Measurements from ENCODE around the gene TINAG. TPM values are rescaled to one million over a fixed set of nuclear protein-coding genes. Genes with fewer than 3 reads are reported as not detected.

Gene TINAG
- total RNA-seq, 2 experiments from 2014 or later, result not detected

DNA sequence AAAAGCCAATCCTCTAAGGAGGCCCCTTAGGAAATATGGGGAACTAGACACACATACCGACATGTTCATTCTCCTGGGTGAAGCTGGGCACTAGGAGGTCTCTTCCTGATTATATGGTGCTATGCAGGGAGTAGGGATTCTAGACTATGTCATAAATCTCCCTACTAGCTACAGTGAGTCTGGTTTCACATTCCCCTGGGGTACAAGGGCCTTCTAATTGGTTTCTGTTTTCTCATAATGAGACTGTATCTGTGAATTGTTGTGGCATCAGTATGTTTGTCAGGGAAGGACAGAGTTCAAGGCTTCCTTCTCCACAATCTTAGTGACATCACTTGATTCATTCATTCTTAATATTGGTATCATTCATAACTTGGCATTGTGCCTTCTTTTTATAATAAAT, 103.5 kb downstream of the TINAG start:
- no peak for ATAC-seq
- H3K27ac Mint-ChIP-seq, result no peak overlapping the region
- ChIA-PET CTCF (no interaction called here), POLR2A (no interaction called here)
- no peaks in the 10 kb centered on the region for H3K36me3 Mint-ChIP-seq (ENCODE audit: low read depth)
- H3K4me3 Mint-ChIP-seq, result no peak overlapping the region
- no peaks in the 10 kb centered on the region for H3K27me3 Mint-ChIP-seq
- intact Hi-C loops (cut with micrococcal nuclease), result no loop called here
- H3K4me1 Mint-ChIP-seq (ENCODE audit: low read depth), result no peaks in the 10 kb centered on the region
- TF ChIP-seq, protein P1, sequence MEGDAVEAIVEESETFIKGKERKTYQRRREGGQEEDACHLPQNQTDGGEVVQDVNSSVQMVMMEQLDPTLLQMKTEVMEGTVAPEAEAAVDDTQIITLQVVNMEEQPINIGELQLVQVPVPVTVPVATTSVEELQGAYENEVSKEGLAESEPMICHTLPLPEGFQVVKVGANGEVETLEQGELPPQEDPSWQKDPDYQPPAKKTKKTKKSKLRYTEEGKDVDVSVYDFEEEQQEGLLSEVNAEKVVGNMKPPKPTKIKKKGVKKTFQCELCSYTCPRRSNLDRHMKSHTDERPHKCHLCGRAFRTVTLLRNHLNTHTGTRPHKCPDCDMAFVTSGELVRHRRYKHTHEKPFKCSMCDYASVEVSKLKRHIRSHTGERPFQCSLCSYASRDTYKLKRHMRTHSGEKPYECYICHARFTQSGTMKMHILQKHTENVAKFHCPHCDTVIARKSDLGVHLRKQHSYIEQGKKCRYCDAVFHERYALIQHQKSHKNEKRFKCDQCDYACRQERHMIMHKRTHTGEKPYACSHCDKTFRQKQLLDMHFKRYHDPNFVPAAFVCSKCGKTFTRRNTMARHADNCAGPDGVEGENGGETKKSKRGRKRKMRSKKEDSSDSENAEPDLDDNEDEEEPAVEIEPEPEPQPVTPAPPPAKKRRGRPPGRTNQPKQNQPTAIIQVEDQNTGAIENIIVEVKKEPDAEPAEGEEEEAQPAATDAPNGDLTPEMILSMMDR (IDR thresholded peaks at IDR 0.05), result no peak
- no peak for DNase-seq
- peaks cover 5% of the 10 kb centered on the region for H3K9me3 Mint-ChIP-seq

DNA sequence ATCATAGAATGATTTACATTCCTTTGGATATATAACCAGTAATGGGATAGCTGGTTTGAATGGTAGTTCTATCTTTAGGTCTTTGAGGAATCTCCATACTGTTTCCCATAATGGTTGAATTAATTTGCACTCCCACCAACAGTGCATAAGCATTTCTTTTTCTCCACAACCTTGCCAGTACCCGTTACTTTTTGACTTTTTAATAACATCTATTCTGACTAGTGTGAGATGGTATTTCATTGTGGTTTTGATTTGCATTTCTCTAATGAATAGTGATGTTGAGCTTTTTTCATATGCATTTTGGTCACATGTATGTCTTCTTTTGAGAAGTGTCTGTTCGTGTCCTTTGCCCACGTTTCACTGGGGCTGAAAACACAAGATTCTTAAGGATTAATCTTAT, 107.3 kb downstream of the TINAG start:
- Mint-ChIP-seq H3K27ac (no peak overlapping the region), H3K4me3 (no peak overlapping the region), H3K9me3 (no peaks in the 10 kb centered on the region), H3K36me3 (ENCODE audit: low read depth) (no peaks in the 10 kb centered on the region), H3K27me3 (no peaks in the 10 kb centered on the region), H3K4me1 (ENCODE audit: low read depth) (no peaks in the 10 kb centered on the region)
- no peak for ATAC-seq
- TF ChIP-seq, protein P1 (IDR thresholded peaks at IDR 0.05), result no peak
- DNase-seq, result no peak
- intact Hi-C loops (cut with micrococcal nuclease), result no loop called here
- ChIA-PET POLR2A (no interaction called here), CTCF (no interaction called here)

DNA sequence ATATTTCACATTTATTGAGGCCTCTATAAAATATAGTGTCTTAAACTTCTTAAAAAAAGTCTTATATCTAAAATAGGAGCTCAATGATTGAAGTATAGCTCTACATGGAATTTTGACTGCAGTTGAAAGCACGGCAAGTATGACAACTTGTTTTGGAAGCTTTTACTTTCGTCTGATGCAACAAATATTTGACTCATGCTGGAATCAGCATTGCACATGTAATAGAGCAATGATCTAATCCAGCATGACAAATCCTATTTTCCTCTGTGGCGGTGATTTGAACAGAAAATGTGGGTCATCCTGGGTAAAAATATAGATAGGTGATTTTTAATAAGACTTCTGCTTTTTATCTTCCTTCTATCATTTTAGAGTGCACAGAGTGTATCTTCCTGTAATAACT, 111.6 kb downstream of the TINAG start:
- no peaks in the 10 kb centered on the region for H3K36me3 Mint-ChIP-seq (ENCODE audit: low read depth)
- TF ChIP-seq, protein P1 (IDR thresholded peaks at IDR 0.05), result no peak
- H3K4me1 Mint-ChIP-seq (ENCODE audit: low read depth), result no peaks in the 10 kb centered on the region
- H3K9me3 Mint-ChIP-seq, result peaks cover 2% of the 10 kb centered on the region
- DNase-seq (no peak), ATAC-seq (no peak)
- intact Hi-C loops (cut with micrococcal nuclease), result no loop called here
- H3K4me3 Mint-ChIP-seq, result no peak overlapping the region
- ChIA-PET CTCF (no interaction called here), POLR2A (no interaction called here)
- no peak overlapping the region for H3K27ac Mint-ChIP-seq
- no peaks in the 10 kb centered on the region for H3K27me3 Mint-ChIP-seq

DNA sequence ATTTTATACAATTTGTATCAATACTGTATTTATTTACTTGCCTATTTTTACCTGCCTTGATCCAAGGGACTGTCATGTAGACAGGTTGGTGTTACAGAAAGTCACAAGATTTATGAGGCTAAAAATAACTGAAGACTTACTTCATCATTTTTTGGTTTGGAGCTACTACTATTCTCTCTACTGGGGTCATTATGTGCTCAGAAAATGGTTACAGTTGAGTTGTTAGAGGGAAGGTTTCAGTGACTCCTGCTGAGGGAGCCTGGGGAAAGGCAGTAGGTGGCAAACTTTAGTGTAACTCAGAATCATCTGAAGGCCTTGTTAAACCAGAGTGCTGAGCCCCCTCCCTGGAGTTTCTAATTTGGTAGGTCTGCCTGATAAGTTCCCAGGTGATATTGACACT, 118.8 kb downstream of the TINAG start:
- POLR2A ChIA-PET, result no interaction called here
- intact Hi-C loops (cut with micrococcal nuclease), result no loop called here
- TF ChIP-seq, protein P1 (IDR thresholded peaks at IDR 0.05), result no peak
- Mint-ChIP-seq H3K9me3 (peaks cover 2% of the 10 kb centered on the region), H3K27ac (no peak overlapping the region), H3K27me3 (no peaks in the 10 kb centered on the region), H3K4me3 (no peak overlapping the region), H3K36me3 (ENCODE audit: low read depth) (no peaks in the 10 kb centered on the region), H3K4me1 (ENCODE audit: low read depth) (no peaks in the 10 kb centered on the region)
- ATAC-seq, result no peak
- CTCF ChIA-PET, result no interaction called here
- DNase-seq, result no peak

DNA sequence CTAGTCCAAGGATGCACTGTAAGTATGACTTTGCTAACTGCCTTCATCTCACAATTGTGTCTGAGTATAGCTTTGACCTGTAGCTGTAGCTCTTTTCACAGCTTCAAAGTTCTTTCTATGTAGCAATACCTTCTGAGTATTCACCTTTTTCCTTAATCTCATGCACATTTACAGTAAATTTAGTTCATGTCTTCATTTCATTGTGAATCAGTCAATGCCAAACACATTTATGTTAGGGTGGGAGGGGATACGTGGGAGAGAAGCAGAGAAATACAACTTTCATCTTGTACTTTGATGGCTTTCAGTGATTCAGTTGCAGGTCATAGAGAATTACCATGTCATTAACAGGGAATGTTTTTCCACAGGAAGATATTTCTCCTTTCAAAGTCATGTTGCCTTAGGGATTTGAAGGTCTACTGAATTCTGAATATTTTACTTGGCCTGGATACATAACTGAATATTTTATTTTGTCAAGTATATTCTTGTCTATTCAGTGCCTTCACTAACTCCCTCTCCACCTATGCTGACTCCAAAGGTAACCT, 119.2 kb downstream of the TINAG start:
- POLR2A ChIA-PET, result no interaction called here

More for the DNA sequence above, 119.2 kb downstream of the TINAG start:
- no peak for DNase-seq
- Mint-ChIP-seq H3K36me3 (ENCODE audit: low read depth) (no peaks in the 10 kb centered on the region), H3K27ac (no peak overlapping the region), H3K27me3 (no peaks in the 10 kb centered on the region), H3K4me1 (ENCODE audit: low read depth) (no peaks in the 10 kb centered on the region), H3K9me3 (peaks cover under 1% of the 10 kb centered on the region), H3K4me3 (no peak overlapping the region)
- intact Hi-C loops (cut with micrococcal nuclease), result no loop called here
- TF ChIP-seq, protein P1 (IDR thresholded peaks at IDR 0.05), result no peak
- no peak for ATAC-seq
- CTCF ChIA-PET, result no interaction called here

Data from activated CD8-positive, alpha-beta T cell treated with anti-CD3 and anti-CD28 coated beads for 36 hours (primary cell).